ENCODE measurements around the gene PER1.
A peak's percentile ranks its signal among the peaks of the same experiment; 100 is the strongest.
"Not testable (repeated sequence)": the region's sequence is repeated elsewhere in the genome, so short reads cannot be mapped to it uniquely, and the experiment has no call there.

PER1 gene

DNA sequence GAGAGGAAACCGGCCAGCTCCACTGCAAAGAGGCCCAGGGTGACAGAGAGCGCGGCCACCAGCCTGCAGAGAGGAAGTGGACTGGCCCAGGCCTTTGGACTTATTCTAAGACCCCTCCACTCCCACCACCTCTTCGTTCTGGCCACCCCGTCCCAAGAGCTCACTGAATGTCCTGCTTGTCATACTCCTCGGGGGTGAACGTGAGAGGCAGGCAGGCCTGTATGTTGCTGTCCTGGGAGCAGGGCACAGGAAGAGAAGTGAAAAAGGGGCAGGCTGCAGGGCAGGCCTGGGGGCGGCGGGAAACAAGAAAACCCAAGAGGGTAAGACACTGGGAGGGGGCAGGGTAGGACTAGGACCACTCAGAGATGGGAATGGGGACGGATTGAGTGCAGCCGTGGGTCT, 23.6 kb upstream of the PER1 start:
- peak overlapping the region in 20 of 21 experiments; percentile 77 to 100 (median 86) for H3K27ac ChIP-seq
- peak overlapping the region; percentile 52 to 73 (median 57) for H3K4me3 ChIP-seq

DNA sequence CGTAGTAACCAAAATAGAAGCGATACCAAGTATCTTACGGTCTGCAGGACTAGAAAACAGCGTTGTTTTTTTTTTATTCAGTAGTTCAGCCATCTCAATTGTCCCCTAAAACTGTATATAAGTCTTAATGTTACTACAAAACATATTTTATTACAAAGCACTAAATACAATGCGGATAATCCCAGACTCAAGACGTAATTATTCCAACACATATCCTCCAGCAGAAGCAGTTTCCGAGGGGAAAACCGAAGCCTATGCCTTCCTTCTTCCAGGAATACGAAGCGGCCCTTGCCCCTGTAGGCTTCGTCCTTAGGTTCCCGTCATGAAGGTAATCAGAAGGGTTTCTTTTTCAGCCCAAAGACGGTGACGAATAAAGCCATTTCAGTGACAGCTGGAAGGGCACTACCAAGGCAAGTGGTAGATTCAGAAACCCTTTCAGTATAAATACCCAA, 21.7 kb upstream of the PER1 start:
- Histone ChIP-seq H3K27ac (peak overlapping the region in 20 of 21 experiments; percentile 90 to 100 (median 96)), H3K4me3 (peak overlapping the region; percentile 11 to 37 (median 22))

DNA sequence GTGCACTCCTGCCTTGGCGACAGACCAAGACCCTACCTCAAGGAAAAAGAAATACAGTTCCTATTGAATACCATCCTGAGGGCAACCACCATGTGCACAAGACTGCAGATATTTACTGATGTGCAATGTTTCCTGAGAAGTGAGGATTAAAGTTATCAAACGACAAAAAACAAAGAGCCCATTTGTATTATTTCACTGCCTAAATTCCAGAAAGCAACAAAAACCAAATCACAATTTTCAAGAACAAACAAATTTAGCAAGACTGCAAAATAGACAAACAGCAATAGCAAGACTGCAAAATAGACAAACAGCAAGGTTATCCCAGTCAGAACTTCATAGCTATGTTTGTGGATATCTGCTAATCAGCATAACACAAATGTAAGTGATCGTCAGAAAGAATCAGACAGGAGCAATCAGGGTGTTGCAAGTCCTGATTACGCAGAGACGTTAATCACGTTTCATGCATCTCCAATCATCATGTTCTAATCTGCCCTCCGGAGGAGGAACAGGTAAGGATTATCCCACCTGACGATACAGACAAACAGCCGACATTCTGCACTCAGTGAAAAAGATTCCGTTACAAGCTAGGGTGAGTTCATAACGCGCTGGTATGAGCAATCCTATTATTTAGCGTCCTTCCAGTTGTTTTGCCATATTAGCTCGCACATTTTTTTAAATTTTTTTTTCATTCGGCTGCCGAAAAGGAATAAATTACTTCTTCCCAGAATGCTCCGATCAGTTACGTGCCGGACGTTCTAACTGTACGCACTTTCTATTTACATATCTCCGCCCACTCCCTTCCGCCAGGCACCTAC, 21.1 kb upstream of the PER1 start:
- peak overlapping the region; percentile 11 to 37 (median 22) for H3K4me3 ChIP-seq
- peak overlapping the region in 20 of 21 experiments; percentile 90 to 100 (median 96) for H3K27ac ChIP-seq

DNA sequence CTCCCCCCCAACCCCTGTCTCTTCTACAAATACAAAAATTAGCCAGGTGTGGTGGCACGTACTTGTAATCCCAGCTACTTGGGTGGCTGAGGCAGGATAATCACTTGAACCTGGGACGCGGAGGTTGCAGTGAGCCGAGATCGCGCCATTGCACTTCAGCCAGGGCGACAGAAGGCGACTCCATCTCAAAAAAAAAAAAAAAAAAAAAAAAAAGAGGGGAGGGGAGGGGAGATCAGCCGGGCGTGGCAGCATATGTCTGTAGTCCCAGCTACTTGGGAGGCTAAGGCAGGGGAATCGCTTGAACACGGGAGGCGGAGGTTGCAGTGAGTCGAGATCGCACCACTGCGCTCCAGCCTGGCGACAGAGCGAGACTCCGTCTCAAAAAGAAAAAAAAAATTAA, 18.0 kb upstream of the PER1 start:
- H3K27ac ChIP-seq, H3K4me3 ChIP-seq: not testable (repeated sequence)

DNA sequence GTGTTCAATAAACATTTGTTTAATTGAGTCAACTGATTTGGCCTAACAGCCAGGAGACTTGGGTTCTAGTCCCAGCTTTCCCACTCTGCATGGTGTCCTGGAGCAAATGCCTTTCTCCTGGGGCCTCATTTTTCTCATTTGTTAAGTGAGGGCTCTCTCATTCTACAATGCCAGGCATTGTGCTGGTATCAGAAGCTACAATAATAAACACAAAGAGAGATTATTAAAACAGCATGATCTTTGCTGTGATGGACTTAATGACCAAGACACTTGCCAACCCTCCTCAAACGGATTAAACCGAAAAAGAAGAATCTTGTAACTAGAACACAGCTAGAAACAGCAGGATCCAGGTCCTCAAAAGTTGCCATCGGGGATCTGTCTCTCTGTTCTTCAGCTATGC, 15.3 kb upstream of the PER1 start:
- Histone ChIP-seq H3K4me3 (no peak overlapping the region), H3K27ac (peak overlapping the region in 2 of 21 experiments; percentile 19 to 54)

DNA sequence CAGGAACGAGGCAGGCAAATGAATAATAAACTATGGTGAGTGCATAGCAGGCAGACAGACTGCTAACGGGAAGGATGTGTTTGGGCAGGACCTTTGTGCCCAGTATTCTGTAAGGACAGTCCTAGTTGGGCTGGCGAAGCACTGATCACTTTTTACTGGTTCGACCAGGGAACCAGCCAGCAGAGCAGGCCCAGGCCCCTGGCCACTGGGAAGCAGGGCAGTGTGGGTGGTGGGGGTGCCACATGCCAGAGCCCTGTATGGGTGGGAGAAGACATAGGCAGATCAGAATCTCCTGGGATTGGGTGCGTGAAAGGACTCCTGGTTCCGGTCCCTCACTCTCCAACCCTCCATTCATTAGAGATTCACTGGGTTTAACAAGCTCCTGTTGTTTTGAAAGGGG, 14.5 kb upstream of the PER1 start:
- H3K27ac ChIP-seq: peak overlapping the region in 11 of 21 experiments; percentile 4 to 61 (median 52)
- no peak overlapping the region for H3K4me3 ChIP-seq

DNA sequence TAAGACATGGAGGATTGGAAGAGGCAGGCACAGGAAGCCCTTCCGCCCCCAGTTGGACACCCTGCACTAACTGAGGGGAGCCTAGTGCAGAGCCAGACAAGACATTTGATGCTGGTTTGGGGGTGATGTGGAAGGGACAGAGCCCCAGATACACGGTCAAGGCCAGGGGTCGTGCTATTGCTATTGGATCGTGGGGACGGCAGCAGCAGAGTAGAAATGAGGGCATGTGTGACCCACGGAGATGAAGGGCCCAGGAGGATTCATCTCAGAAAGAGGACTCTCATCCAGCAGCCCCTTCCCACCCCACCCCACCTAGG, 12.6 kb upstream of the PER1 start:
- no peak overlapping the region for H3K4me3 ChIP-seq
- H3K27ac ChIP-seq: peak overlapping the region in 20 of 21 experiments; percentile 55 to 100 (median 99)

DNA sequence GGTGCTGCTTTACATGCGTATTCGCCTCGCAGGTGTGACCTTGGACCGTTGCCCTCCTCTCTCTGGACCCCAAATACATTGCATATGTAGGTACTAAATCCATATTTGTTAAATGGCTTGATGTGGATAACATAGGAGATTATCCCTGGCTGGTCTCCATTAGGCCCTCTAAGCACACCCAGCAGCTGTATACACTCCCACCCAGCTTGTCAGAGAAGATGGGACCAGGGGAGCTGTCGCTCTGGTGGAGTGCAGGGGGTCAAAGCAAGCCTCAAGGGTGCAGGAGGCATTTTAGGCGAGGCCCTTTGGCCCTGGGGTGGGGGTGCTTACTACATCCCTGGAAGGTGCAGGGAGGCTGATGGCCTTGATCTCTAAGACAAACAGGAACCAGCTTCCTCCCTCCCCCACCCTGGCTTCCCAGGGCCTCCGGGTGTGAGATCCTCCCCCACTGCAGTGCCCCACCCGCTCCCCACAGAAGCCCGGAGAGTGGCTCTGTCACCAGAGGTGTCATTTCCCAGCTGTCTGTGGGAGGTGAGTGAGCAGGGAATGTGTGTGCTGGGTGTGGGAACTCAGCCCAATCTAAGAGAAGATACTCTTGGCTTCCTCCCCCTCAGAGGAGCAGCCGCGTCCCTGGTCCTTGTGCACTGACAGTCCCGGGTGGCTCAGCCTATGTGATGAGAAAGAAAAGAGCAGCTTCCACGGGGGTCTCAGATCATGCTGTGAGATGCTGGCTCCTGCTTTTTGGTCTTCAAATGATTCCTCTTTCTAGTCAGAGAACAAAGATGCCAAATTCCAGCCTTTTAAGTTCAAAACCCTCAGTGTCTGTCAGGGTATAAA, 12.0 kb upstream of the PER1 start:
- Histone ChIP-seq H3K4me3 (peak overlapping the region in 1 of 7 experiments; percentile 94), H3K27ac (peak overlapping the region in 20 of 21 experiments; percentile 55 to 100 (median 99))

DNA sequence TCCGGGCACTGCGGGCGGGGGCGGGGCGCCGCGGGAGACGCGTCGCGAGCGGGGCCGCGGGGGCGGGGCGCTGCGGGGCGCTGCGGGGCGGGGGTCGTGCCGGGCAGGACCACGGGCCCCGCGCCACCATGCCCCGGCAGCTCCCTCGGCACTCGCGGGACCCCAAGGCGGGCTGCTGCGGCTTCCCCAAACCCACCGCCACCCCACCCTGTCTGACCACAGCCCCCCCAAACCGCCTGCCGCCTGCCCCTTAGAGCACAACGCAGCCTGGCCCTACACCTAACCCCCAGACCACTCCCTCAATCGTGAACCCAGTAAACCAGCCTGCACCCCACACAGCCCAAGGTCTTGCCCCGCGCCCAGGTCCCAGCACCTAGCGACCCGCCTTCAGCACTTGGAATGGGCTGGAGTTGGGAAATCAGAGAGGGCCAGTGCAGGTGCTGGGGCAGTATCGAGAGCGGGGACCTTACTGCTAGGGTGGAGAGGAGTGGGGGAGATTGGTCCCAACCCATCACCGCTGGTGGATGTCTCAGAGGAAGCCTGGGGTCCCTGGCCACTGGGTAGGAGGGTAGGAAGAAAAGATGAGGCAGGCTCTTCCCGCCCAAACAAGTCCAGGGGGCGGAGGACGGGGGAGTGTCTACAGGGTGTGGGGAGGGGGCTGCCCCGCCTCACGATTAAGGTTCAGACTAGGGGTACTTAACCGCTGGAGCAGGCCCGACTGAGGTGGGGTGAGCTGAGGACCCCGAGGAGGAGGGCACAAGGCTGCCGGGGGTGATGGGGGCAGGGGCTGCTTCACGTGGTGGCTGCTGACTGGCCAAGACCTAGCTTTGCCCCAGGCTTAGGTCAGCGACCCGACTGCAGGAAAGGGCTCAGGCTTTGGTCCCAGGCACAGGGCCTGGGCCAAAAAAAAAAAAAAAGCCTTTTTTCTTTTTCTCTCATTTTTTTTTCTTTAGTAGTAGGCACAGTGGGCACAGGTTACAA, 11.1 kb upstream of the PER1 start:
- H3K27ac ChIP-seq: peak overlapping the region; percentile 88 to 100 (median 99)
- H3K4me3 ChIP-seq: peak overlapping the region; percentile 73 to 99 (median 94)

DNA sequence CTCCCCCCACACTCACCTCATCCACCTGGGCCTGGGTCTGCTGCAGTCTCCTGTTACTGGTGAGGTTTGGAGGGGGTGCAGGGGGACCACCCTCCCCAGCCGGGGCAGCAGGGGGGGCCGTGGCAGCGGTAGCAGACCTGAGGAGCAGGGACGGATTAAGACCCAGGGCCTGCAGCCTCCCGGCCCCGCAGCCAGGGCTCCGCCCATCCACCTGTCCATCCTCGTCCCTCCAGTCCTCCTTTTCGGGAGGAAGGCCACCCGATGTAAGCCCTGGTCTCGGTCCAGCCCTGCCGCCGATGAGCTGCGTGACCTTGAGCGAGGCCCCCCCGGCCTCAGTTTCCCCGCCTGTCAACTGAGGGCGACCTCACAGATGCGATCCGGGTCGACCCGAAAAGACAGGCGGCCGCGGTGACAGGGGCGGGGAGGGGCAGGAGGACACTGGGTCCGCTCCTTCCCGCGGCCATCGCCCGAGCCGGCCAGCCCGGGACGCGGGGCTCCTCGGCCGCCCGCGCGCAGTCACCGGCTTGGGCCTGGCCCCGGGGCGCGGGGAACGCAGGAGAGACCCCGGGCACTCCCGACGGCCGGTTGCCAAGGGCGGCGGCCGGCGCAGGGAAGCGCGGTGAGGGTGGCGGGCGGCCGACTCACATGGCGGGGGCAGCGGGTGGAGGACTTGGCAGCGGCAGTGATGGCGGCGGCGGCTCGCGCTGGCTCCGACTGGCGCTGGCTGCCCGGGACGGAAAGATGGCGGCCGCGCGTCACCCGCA, 10.2 kb upstream of the PER1 start, which contains the start of gene VAMP2:
VAMP2 (minus strand) TSS at position 716 of the 764 bp plus-strand sequence; CDS start at position 647, 69 bp downstream.
- Histone ChIP-seq H3K27ac (peak within 1 kb of the TSS; percentile 88 to 100 (median 99)), H3K4me3 (peak within 1 kb of the TSS; percentile 73 to 99 (median 94))

DNA sequence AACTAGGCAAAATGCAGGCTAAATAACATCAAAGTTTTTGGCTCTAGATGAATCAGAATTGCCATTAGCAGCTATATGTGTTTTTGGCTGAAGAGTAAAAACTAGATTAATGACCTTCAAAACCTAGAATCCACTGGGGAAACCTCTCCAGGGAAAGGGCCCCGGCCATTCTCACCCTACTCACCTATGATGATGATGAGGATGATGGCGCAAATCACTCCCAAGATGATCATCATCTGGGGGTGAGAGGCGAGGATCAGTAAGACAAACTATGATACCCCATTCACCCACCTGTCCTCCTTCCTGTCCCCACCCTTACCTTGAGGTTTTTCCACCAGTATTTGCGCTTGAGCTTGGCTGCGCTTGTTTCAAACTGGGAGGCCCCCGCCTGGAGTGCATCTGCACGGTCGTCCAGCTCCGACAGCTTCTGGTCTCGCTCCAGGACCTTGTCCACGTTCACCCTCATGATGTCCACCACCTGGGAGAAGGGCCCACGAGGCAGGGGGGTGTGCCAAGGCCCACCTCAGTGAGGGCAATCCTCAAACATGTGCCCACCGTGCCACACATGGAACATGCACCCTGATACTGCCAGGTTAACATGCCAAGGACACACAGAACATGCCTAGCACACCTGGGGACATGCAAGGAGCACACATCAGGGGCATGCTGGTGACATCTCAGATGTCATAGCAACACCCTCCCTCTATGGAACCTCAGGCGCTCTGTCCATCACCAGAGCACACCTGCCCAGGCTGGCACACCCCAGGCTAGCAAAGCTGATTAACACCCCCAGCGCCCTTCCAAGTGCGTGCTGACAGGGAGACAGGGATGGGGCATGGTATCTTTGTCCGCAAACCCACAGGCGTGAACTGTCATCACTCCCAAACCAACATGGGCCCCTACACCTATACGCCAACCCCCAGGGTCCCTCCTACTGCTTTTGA, 9.4 kb upstream of the PER1 start:
- peak overlapping the region; percentile 88 to 100 (median 99) for H3K27ac ChIP-seq
- H3K4me3 ChIP-seq: peak overlapping the region; percentile 73 to 99 (median 94)

DNA sequence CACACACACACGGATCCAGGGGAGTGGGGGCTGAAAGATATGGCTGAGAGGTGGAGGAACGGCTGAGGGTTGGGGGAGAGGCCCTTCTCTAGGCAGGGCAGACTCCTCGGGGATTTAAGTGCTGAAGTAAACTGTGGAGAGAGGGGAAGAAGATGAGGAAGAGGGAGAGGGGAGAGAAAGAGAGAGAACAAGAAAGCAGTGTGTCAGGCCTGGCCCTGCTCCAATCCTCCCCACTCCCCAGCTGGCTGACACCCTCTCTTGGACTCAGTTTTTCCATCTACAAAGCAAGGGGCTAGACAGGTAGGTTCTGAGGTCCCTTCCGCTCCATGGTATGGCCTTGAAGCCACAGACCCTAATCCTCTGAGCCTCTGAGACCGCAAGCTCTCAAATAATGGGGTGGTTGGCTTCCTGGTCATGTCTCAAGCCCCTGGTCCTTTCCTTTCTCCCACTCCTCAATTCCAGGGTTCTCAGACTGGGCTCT, 8.6 kb upstream of the PER1 start:
- H3K4me3 ChIP-seq: peak overlapping the region in 1 of 7 experiments; percentile 73
- H3K27ac ChIP-seq: peak overlapping the region in 12 of 21 experiments; percentile 11 to 100 (median 98)

DNA sequence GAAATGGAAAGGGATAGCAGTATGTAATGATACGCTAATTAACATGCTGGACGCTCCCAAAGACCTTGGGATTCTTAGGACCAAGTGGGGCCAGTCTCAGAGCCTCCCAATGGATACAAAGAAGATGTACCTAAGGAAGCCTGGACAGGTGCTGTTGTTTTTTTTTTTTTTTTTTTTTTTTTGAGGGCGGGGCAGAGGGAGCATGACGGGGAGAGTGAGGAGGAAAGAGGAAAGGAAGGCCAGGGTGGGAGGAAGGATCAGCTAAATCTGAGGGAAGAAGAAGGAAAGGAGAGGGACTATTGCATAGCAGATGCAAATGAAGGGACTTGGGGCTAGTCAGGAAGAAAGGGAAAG, 8.0 kb upstream of the PER1 start:
- peak overlapping the region in 6 of 21 experiments; percentile 58 to 100 (median 98) for H3K27ac ChIP-seq
- H3K4me3 ChIP-seq: no peak overlapping the region

DNA sequence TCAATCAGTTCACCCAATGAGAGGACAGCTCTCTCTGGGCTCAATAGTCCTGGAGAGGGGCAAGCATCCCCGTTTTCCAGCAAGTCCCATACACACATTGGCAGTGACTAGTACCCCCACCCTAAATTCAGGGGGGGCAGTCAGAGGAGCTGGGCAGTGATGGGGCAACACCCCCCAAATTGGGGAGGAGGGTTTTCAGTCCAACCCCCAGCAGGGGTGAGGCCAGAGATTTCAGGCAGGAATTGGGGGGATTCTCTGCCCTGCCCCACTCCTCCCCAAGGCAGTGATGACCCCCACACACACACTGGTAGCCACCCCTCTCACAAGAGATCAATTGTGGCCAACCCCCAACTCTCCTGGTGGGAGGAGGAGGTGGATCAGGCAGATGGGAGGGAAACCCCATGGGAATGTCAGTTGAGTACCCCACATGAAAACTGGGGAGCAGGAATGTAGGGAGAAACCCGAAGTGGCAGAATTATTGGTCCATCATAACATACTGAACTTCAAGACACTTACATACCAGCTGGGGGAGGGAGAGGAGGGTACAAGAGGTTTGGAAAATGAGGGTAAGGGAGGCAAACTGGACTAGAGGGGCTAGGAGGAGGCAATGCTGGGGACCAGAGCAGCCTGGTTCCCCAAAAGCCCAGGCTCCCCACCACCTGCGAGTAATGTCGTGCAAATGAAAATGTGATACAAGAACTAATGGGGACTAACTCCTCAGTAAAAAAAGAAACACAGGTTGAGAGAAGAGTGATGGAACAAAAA, 7.4 kb upstream of the PER1 start:
- Histone ChIP-seq H3K4me3 (no peak overlapping the region), H3K27ac (peak overlapping the region in 9 of 21 experiments; percentile 7 to 99 (median 38))

DNA sequence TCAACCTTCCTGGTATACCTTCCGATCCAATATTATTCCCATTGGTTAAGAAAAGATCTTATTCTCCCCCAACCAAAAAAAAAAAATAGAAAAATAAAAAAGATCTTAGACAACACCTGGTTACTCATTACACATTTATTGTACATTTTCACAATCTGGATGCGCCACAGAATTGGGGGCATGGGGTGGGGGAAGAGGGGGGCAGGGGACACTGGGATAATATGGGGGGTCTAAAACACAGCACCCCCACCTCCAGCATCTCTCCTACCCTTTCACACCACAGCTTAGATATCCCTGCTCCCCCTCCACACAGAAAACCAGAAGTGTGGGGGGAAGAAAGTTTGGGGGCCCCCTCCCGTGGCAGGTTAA, 6.8 kb upstream of the PER1 start:
- H3K27ac ChIP-seq: peak overlapping the region in 7 of 21 experiments; percentile 22 to 97 (median 41)
- H3K4me3 ChIP-seq: no peak overlapping the region

DNA sequence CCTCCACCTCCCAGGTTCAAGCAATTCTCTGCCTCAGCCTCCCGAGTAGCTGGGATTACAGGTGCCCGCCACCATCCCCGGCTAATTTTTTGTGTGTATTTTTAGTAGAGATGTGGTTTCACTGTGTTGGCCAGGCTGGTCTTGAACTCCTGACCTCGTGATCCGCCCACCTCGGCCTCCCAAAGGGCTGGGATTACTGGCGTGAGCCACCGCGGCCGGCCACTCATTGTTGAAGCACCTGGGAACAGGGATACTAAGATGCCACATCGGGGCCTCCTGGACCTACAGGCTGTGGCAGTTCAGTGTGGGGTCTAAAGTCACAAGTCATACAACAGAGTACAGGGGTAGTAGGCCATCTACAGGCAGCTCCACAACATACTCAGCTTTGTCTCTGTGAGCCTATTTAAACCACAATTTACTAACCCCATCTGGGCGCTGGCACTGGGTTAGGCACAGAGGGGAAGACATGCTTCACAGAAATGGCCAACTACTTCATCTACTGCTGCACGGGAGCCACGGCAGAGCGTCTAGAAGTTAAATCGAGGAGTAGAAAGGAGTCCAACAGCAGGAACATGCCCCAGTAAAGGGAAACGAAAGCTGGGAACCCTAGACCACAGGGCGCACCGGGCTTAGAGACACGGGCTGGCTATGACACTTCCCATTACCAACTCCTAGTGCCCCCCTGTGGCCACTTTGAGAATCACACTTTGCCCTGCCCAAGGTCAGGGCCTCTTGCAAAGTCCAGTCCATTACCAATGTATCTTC, 6.2 kb upstream of the PER1 start:
- peak overlapping the region in 16 of 21 experiments; percentile 8 to 98 (median 64) for H3K27ac ChIP-seq
- H3K4me3 ChIP-seq: no peak overlapping the region

Measured in skin epidermis (tissue), 12 donors.